HG03469 (cell line): ENCODE measurements around the gene DAGLA.

ENCODE experiments used
- ATAC-seq: cut with Tn5 transposase; IDR thresholded peaks from one replicate; pipeline ENCODE4 v1.9.1; 2021; ENCODE audit warnings: mild to moderate bottlenecking, moderate library complexity, moderate number of reproducible peaks; ENCODE audit not compliant: unreplicated experiment

Gene DAGLA

GRCh38 chr11:61709572-61709971 is 29.4 kb downstream of the DAGLA start:
- no peak for ATAC-seq

- ATAC-seq, result no peak
These were observed 29.8 kb downstream of the DAGLA start for GRCh38 chr11:61710019-61710418.

- ATAC-seq, result no peak
These were observed 30.8 kb downstream of the DAGLA start for GRCh38 chr11:61711037-61711436.

DNA sequence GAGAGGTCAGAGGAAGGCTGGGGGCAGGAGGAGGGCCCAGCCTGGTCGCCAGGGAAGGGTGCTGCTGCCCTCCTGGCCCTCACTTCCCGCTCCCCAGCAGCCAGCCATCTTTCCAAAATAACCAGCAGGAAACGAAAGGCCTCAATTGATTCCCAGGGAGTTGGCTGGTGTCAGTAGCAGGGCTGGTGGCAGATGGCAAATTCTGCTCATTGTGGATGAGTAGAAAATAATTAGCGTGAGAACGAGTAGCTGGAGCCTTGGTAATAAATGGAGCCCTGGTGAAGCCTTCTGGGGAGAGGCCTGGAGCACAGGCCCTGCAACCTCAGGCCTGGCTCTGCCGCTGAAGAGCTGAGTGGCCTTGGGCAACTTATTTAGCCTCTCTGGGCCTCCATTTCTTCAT is 31.3 kb downstream of the DAGLA start:
- ATAC-seq, result no peak

GRCh38 chr11:61712314-61712713 is 32.1 kb downstream of the DAGLA start:
- no peak for ATAC-seq

- no peak for ATAC-seq
These were observed 32.7 kb downstream of the DAGLA start for GRCh38 chr11:61712846-61713245.

- ATAC-seq, result no peak
These were observed 33.3 kb downstream of the DAGLA start for GRCh38 chr11:61713464-61713863.

DNA sequence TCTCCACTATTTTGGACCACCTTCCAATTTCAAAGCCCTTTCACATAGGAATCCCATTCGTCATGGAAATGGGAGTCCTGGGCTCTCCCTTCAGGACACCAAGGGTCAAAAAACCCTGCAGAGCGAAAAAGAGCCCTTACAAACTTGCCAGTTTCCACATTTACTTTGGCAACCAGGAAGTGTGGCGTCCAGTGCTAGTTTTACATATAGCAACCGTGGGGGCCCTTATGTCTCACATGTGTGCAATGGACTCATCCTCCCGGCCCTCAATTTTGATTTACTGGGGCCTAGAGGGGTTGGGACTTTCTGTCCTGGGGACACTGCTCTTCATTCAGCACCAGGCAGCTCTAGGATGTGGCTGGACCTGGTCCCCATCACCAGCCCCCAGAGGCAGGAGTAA is 33.7 kb downstream of the DAGLA start:
- ATAC-seq, result no peak

GRCh38 chr11:61714316-61714715 is 34.1 kb downstream of the DAGLA start:
- ATAC-seq, result no peak

DNA sequence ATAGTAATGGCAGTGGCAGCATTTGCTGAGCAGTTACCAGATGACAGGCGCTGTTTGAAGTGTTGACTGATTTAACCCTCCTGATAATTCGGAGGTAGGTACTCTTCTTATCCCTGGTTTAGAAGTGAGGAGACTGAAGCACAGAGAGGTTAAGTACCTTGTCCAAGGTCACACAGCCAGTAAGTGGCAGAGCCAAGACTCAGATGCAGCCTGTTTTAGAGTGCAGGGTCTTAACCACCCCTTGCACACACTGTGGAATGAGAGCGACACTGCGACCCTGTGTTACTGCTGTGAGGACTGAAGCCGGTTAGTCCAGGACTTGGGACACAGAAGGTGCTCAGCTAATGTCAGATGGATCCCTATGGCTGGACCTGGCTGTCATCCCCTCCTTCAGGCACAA is 34.7 kb downstream of the DAGLA start:
- ATAC-seq, result no peak

DNA sequence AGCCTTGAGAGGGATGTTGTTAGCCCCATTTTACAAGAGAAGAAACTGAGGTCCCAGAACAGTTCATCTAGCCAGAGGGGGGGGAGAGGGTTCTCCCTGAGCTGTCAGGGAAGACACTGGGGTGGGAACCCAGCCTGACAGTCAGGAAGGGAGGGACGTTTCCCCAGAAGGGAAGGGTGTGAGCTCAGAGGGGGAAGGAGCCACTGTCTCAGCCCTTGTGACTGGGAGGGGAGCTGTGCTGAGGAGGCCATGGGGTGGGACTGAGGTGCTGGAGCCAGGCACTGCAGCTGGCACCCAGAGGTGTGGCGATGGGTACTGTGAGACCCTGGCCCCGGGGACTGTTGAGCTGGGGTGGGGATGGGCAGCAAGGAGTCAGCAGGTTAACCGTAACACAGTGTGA is 35.7 kb downstream of the DAGLA start:
- ATAC-seq, result no peak

DNA sequence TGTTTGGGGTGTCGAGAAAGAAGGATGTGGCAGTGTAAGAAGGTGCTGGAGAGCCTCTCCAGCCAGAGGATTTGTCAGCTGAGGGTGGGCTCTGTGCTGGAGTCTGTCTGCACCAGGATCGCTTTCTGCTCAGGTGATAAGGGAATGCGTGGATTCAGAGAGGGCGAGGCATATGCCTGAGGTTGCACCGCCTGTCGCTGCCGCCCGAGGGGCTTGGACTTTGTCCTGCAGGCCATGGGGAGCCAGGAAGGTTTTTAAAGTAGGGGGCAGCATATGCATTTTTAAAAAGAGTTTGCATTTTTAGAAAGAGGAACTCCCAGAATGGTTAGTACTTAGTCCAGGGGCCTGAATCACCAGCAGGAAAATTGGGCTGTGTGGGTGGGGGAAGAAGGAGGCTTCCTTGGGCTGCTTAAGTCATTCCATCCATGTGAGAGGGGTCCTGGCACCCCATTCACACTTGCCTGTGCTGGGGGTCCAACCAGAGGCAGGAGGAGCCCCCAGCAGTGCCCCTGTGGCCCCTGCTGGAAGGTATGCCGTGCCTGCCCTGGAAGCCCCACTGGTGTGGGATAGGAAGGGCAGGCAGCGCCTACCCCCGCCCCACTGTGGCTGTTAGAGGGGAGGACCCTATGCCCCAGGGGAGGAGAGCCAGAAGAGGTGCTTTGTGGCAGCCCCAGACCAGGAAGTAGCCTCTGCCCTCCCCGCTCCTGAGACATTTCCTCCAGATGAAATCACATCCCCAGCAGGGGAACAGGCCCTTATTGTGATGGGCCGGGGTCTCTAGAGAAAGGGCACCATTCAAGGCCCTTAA is 36.5 kb downstream of the DAGLA start:
- ATAC-seq, result no peak

- no peak for ATAC-seq
These were observed 37.3 kb downstream of the DAGLA start for GRCh38 chr11:61717286-61718033.

- no peak for ATAC-seq
These were observed 37.9 kb downstream of the DAGLA start for GRCh38 chr11:61718046-61718531.

- no peak for ATAC-seq
These were observed 38.6 kb downstream of the DAGLA start for GRCh38 chr11:61718621-61719302.

DNA sequence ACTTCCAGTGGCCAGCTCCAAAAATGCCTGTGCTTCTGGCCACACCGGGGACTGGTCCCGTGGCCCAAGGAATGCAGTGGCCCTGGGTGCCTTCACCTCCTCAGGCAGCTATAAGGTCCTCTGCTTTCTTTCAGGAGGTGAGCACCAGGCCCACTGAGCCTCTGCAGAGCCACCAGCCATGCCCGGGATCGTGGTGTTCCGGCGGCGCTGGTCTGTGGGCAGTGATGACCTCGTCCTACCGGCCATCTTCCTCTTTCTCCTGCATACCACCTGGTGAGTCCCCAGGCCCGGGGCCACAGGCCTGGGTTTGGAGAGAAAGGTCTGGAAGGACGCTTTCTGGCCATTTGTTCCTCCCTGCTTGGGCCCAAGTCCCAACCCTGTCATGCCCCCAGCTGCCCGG is 39.8 kb downstream of the DAGLA start:
- no peak for ATAC-seq

- no peak for ATAC-seq
These were observed 40.4 kb downstream of the DAGLA start for GRCh38 chr11:61720597-61720996.

DNA sequence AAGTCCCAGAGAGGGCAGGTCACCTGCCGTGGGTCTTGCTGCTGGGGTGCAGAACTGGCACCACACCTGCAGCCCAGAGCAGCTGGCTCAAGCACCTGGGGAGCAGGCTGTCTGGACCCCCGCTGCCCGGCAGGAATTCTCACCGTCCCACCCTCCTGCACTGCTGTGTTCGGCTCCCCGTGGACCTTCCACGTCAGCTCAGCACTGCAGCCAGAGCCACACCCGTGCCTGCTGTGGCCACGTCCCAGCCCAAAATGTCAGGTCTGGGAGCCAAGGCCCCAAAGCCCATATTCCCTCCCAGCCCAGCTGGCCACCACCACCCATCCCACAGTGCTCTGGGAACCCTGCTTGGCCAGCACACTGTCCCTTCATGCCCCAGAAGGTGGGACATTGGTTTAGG is 44.2 kb downstream of the DAGLA start:
- ATAC-seq, result no peak

DNA sequence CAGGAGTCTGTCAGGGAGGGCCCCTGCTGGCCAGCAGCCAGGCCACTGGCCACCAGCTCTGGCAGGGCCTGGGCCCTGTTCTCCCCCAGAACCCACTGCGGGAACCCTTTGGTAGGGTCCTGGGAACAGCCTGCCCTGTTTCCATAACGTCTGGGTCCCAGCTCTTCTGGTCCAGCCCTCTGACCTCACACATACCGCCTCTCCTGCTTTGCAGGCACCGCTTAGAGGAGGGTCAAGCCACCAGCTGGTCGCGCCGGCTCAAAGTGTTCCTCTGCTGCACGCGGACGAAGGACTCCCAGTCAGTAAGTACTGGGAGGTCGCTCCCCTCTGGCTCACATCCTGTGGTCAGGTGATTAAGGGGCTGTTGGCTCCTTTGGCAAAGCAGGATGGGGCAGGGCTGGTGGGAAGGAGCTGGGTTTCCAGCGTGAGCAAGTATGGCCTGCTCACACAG is 45.6 kb downstream of the DAGLA start:
- ATAC-seq, result no peak

- ATAC-seq, result no peak
These were observed 46.6 kb downstream of the DAGLA start for GRCh38 chr11:61726775-61727174.

DNA sequence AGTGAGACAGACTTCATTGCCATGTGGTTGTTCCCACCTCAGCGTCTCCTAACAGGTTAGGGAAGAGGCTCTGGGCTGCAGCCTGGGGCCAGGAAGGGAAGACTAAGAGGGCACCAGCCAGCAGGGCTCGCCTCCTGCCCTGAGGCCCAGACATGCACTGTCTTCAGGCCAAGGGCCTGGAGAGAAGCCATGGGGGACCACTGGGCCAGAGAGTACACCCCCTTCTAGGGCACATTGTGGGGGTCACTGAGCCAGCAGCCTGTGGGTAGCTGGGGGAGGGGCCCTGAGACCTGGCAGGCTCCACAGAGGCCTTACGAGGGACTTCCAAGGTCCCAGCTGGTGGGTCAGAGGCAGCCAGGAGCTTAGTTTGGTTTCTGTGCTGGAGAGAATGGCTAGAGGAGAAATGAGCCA is 47.2 kb downstream of the DAGLA start:
- ATAC-seq, result no peak
